ENCODE data around the gene GJA10.

GJA10 gene

GRCh38 chr6:89941763-89942497 is 47.7 kb downstream of the GJA10 start:
- DNase-seq (ENCODE audit: low read depth), result no peak
- no peak overlapping the region for H3K4me3 ChIP-seq (ENCODE audit: low read depth, low read length)

- DNase-seq (ENCODE audit: low read depth), result no peak
- H3K4me3 ChIP-seq (ENCODE audit: low read depth, low read length), result no peak overlapping the region
Measured at GRCh38 chr6:89942601-89943000, 48.3 kb downstream of the GJA10 start.

- no peak overlapping the region for H3K4me3 ChIP-seq (ENCODE audit: low read depth, low read length)
- DNase-seq (ENCODE audit: low read depth), result no peak
Measured at GRCh38 chr6:89944181-89944755, 50.0 kb downstream of the GJA10 start.

- no peak for DNase-seq (ENCODE audit: low read depth)
- no peak overlapping the region for H3K4me3 ChIP-seq (ENCODE audit: low read depth, low read length)
Measured at GRCh38 chr6:89944826-89945407, 50.6 kb downstream of the GJA10 start.
